Naive thymus-derived CD4-positive, alpha-beta T cell (primary cell): ENCODE data around the gene HSDL1. TPM values are rescaled to one million over a fixed set of nuclear protein-coding genes. Genes with fewer than 3 reads are reported as not detected.

Source experiments
- ATAC-seq: fragments of 150-1000 bp; cut with Tn5 transposase; 2 replicates; pipeline ENCODE4 v1.10.0; 2021; ENCODE audit warnings: mild to moderate bottlenecking, moderate library complexity
- CTCF ChIA-PET: fragments of 350-600 bp; sonication (Branson Sonifier 250); formaldehyde crosslinking; loops from one replicate; lab custom pipeline; 2021; ENCODE audit warnings: antibody characterized with exemption; lab: Charles Lee
- POLR2A ChIA-PET: fragments of 350-600 bp; sonication (Branson Sonifier 250); formaldehyde crosslinking; loops from one replicate; lab custom pipeline; 2021; ENCODE audit warnings: antibody characterized with exemption, inconsistent platforms; lab: Charles Lee
- DNase-seq, 9 donors: peaks; one replicate each; pipeline versions ENCODE4 v3.0.0 to v3.0.0-alpha.2; 2020 to 2022; ENCODE audit warnings: mixed read lengths in 1 of 9
- H3K27ac ChIP-seq: one replicate; pipeline ENCODE4 v1.7.0; 2013; ENCODE audit warnings: mild to moderate bottlenecking, low read depth, low read length, moderate library complexity
- H3K27me3 ChIP-seq, 2 donors: one replicate each; pipeline ENCODE4 v1.7.0; 2013; ENCODE audit warnings: low read length in 2 of 2, mild to moderate bottlenecking in 2 of 2, moderate library complexity in 2 of 2; ENCODE audit not compliant: control insufficient read depth in 2 of 2, insufficient read depth in 2 of 2
- H3K36me3 ChIP-seq, 3 experiments: 1 replicate in 2 of 3; 2 replicates in 1 of 3; pipeline ENCODE4 v1.7.0; 2013; ENCODE audit warnings: low read length in 3 of 3, mild to moderate bottlenecking in 3 of 3, moderate library complexity in 1 of 3; ENCODE audit not compliant: insufficient read depth in 3 of 3, control insufficient read depth in 2 of 3
- H3K4me1 ChIP-seq, 2 donors: one replicate each; pipeline ENCODE4 v1.7.0; 2013; ENCODE audit warnings: low read length in 2 of 2, mild to moderate bottlenecking in 2 of 2, moderate library complexity in 1 of 2; ENCODE audit not compliant: control insufficient read depth in 2 of 2, insufficient read depth in 2 of 2
- H3K4me3 ChIP-seq: 2 replicates; pipeline ENCODE4 v1.7.0; 2013; ENCODE audit warnings: mild to moderate bottlenecking, low read length
- H3K9me3 ChIP-seq, 3 experiments: 1 replicate in 2 of 3; 2 replicates in 1 of 3; pipeline ENCODE4 v1.7.0; 2013; ENCODE audit warnings: low read length in 3 of 3; ENCODE audit not compliant: control insufficient read depth in 2 of 3
- H3K27ac Mint-ChIP-seq, 9 donors: one replicate each; pipeline ENCODE4 v1.8.0; 2020 to 2022; ENCODE audit warnings: mixed read lengths in 9 of 9, mild to moderate bottlenecking in 8 of 9, moderate library complexity in 5 of 9, inconsistent platforms in 2 of 9
- H3K27me3 Mint-ChIP-seq, 5 donors: one replicate each; pipeline ENCODE4 v1.8.0; 2021 to 2022; ENCODE audit warnings: mixed read lengths in 5 of 5, mild to moderate bottlenecking in 1 of 5
- H3K36me3 Mint-ChIP-seq, 5 donors: one replicate each; pipeline ENCODE4 v1.8.0; 2020 to 2022; ENCODE audit warnings: mixed read lengths in 5 of 5, mild to moderate bottlenecking in 3 of 5, inconsistent platforms in 1 of 5
- H3K4me1 Mint-ChIP-seq, 7 donors: one replicate each; pipeline ENCODE4 v1.8.0; 2020 to 2022; ENCODE audit warnings: mixed read lengths in 7 of 7, mild to moderate bottlenecking in 3 of 7, inconsistent platforms in 1 of 7
- H3K4me3 Mint-ChIP-seq, 10 donors: one replicate each; pipeline ENCODE4 v1.8.0; 2020 to 2022; ENCODE audit warnings: mild to moderate bottlenecking in 10 of 10, mixed read lengths in 10 of 10, moderate library complexity in 6 of 10, inconsistent platforms in 2 of 10
- H3K9me3 Mint-ChIP-seq, 11 donors: one replicate each; pipeline ENCODE4 v1.8.0; 2020 to 2022; ENCODE audit warnings: mixed read lengths in 11 of 11, mild to moderate bottlenecking in 4 of 11, inconsistent platforms in 1 of 11, moderate library complexity in 1 of 11
- intact Hi-C, 2 donors: fragments of 100-400 bp; cut with micrococcal nuclease; formaldehyde crosslinking; loops; one replicate each; pipeline ENCODE4 v1.15.1; 2023
- polyA plus RNA-seq, 2 donors: library from polyadenylated mRNA; unstranded; fragments of 300-500 nt; fragmentation: Illumina TruSeq; gene quantifications; one replicate each; pipeline ENCODE4 v1.2.3, GENCODE V29; 2021
- total RNA-seq, 6 experiments: library from RNA in 5 of 6; stranded (reverse) in 5 of 6; gene quantifications; 1 replicate in 5 of 6; 2 replicates in 1 of 6; pipeline ENCODE4 v1.2.3 and lab custom pipeline; 2021 to 2026

The HSDL1 gene
- total and polyA plus RNA-seq, 7 experiments from 2014 or later = 10.1 to 26.6 (median 13.6) TPM

DNA sequence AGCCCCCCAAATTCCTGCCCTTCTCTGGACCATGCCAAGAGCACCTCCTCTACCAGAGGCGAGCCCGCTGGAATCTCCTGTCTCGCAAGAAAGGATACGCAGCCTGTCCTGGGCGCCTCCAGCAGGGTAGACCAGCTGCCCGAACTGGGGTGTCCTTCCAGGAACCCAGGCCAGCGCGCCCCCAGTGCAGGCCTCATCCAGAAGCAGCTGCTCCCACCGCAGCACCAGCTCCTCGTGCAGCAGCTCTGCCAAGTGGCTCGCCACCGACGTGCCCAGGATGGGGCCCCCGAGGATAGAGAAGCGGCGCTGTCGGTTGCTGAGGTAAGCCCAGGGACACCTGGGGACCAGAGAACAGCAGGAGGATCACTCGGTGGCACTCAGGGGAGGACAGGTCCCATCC is 37.1 kb upstream of the HSDL1 start:
- Mint-ChIP-seq H3K27ac (no peak overlapping the region), H3K27me3 (no peaks in the 10 kb centered on the region), H3K4me1 (peaks cover 22 to 28% (median 25%) of the 10 kb centered on the region in 7 donors), H3K36me3 (peaks cover 0 to 23% (median 5%) of the 10 kb centered on the region in 5 donors), H3K9me3 (no peaks in the 10 kb centered on the region), H3K4me3 (peak overlapping the region in 1 of 10 donors; percentile 2)
- Histone ChIP-seq H3K36me3 (peaks cover 0 to 80% (median 9%) of the 10 kb centered on the region in 3 experiments), H3K4me3 (no peak overlapping the region), H3K9me3 (no peaks in the 10 kb centered on the region), H3K27me3 (no peaks in the 10 kb centered on the region), H3K4me1 (peaks cover 0 to 6% of the 10 kb centered on the region in 2 donors), H3K27ac (no peak overlapping the region)
- ChIA-PET POLR2A (no interaction called here), CTCF (interaction anchor here (0.6 to 1.2 kb wide), 2 partner anchors 119 to 253 kb away, joined by 3 read pairs; no protein-coding TSS in a partner anchor)
- intact Hi-C loops = loop anchor here (10.0 kb wide), 1 partner anchor 323 kb away; the partner anchor contains the start of gene MEAK7 (in 2 of the 2)
- DNase-seq (no peak), ATAC-seq (no peak)

DNA sequence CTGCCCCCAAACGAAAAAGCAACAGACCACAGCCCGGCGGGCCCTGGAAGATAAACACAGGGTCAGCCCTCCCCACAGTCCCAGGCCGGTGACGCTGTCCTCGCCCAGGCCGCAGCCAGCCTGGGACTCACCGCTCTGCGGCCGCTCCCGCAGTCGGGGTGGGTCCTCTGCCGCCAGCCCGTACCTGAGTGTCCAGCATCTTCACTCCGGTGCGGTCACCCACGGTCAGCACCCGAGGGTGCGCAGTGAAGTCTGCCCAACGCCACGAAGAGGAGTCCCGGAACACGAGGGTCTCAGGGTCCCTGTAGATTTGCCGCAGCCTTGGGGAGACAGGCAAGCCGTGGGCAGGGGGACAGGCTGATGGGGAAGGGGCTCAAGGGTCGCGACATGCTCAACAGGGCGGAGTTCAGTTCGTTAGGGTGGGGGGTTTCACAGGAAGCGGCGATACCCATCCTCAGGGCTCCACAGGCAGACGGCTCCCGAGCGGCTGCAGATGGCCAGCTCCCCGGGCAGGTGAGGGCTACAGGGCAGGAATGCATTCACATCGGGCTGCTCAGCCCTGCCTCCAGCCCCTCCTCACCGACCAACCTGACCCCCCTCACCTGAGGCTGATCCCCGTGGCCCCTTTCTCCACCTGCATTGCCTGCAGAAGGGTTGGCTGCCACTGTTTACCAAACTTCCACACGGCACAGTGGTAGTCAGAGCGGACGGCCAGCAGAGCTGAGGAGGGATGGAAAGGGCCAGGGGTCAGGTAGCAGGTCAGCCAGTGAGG is 36.4 kb upstream of the HSDL1 start:
- no peak for ATAC-seq

GRCh38 chr16:84180519-84181140 is 35.7 kb upstream of the HSDL1 start:
- intact Hi-C loops = loop anchor here (10.0 kb wide), 1 partner anchor 324 kb away; the partner anchor contains the start of gene MEAK7 (in 2 of the 2)
- DNase-seq = no peak
- CTCF ChIA-PET = no interaction called here
- Histone ChIP-seq H3K27me3 (no peaks in the 10 kb centered on the region), H3K4me3 (no peak overlapping the region), H3K27ac (no peak overlapping the region), H3K36me3 (peaks cover 0 to 75% (median 9%) of the 10 kb centered on the region in 3 experiments), H3K9me3 (no peaks in the 10 kb centered on the region), H3K4me1 (no peaks in the 10 kb centered on the region)
- no peak overlapping the region for H3K4me3 Mint-ChIP-seq
- no peaks in the 10 kb centered on the region for H3K27me3 Mint-ChIP-seq
- H3K36me3 Mint-ChIP-seq = peaks cover 0 to 23% (median 5%) of the 10 kb centered on the region in 5 donors
- no peak for ATAC-seq
- no peak overlapping the region for H3K27ac Mint-ChIP-seq
- no peaks in the 10 kb centered on the region for H3K9me3 Mint-ChIP-seq
- H3K4me1 Mint-ChIP-seq = peaks cover 12 to 18% (median 16%) of the 10 kb centered on the region in 7 donors
- POLR2A ChIA-PET = no interaction called here

More for the DNA sequence above, 36.4 kb upstream of the HSDL1 start:
- ChIA-PET POLR2A (interaction anchor here (0.5 kb wide), 1 partner anchor 74 kb away, joined by 4 read pairs; no protein-coding TSS in a partner anchor), CTCF (interaction anchor here (0.6 to 1.2 kb wide), 2 partner anchors 119 to 252 kb away, joined by 3 read pairs; no protein-coding TSS in a partner anchor)
- peaks cover 0 to 75% (median 9%) of the 10 kb centered on the region in 3 experiments for H3K36me3 ChIP-seq
- H3K4me3 ChIP-seq = no peak overlapping the region
- H3K27me3 Mint-ChIP-seq = no peaks in the 10 kb centered on the region
- H3K27ac Mint-ChIP-seq = no peak overlapping the region
- DNase-seq = no peak
- peaks cover 0 to 6% of the 10 kb centered on the region in 2 donors for H3K4me1 ChIP-seq
- peaks cover 0 to 23% (median 5%) of the 10 kb centered on the region in 5 donors for H3K36me3 Mint-ChIP-seq
- H3K4me1 Mint-ChIP-seq = peaks cover 17 to 25% (median 22%) of the 10 kb centered on the region in 7 donors
- intact Hi-C loops = loop anchor here (10.0 kb wide), 1 partner anchor 323 kb away; the partner anchor contains the start of gene MEAK7 (in 2 of the 2)
- no peaks in the 10 kb centered on the region for H3K27me3 ChIP-seq
- no peak overlapping the region for H3K27ac ChIP-seq
- peak overlapping the region in 1 of 10 donors; percentile 63 for H3K4me3 Mint-ChIP-seq
- no peaks in the 10 kb centered on the region for H3K9me3 ChIP-seq
- H3K9me3 Mint-ChIP-seq = no peaks in the 10 kb centered on the region

DNA sequence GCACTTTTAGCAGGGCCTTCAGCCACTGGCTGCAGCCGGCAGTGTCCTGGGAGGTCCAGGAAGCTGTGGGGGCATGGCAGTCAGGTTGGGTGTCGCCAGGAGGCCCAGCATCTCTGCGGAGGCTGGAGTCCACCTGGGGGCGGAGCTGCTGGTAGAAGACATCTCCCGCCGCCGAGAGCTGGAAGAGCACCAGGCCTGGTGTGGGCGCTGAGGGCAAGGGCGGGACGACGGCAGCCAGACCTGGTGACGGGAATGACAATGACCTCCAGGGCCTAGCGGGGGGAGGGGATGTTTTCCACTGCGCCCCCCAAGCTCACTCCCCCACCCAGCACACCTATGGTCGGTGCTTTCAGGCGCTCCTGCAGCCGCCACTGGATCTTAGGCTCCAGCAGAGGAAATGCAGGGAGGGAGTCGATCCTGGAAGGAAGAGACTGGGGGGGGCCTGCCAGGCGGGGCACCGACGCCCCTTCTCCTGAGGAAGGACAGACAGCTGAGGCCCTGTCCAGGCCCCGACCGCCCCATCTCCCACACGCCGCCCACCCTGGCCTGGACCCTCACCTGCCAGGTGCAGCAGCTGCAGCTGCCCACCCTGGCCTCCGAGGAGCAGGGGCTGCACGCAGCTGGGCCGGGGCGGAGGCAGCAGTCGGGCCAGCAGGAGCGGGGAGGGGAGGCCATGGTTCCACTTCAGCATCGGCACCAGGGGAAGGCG is 34.8 kb upstream of the HSDL1 start:
- peaks cover 0 to 72% (median 9%) of the 10 kb centered on the region in 3 experiments for H3K36me3 ChIP-seq
- no peaks in the 10 kb centered on the region for H3K9me3 ChIP-seq
- H3K27ac Mint-ChIP-seq = no peak overlapping the region
- DNase-seq (no peak), ATAC-seq (no peak)
- H3K9me3 Mint-ChIP-seq = no peaks in the 10 kb centered on the region
- H3K4me3 ChIP-seq = no peak overlapping the region
- H3K27ac ChIP-seq = no peak overlapping the region
- H3K36me3 Mint-ChIP-seq = peaks cover 0 to 18% (median 5%) of the 10 kb centered on the region in 5 donors
- POLR2A ChIA-PET = no interaction called here
- H3K4me3 Mint-ChIP-seq = no peak overlapping the region
- CTCF ChIA-PET = interaction anchor here (0.5 to 0.6 kb wide), 2 partner anchors 92 to 103 kb away, joined by 3 to 4 read pairs; no protein-coding TSS in a partner anchor
- no peaks in the 10 kb centered on the region for H3K4me1 ChIP-seq
- peaks cover 10 to 16% (median 15%) of the 10 kb centered on the region in 7 donors for H3K4me1 Mint-ChIP-seq
- intact Hi-C loops = loop anchor here (10.0 kb wide), 1 partner anchor 325 kb away; the partner anchor contains the start of gene MEAK7 (in 2 of the 2)
- no peaks in the 10 kb centered on the region for H3K27me3 ChIP-seq
- no peaks in the 10 kb centered on the region for H3K27me3 Mint-ChIP-seq

GRCh38 chr16:84178892-84179611 is 34.1 kb upstream of the HSDL1 start:
- Histone ChIP-seq H3K4me1 (no peaks in the 10 kb centered on the region), H3K9me3 (no peaks in the 10 kb centered on the region), H3K27me3 (no peaks in the 10 kb centered on the region), H3K4me3 (no peak overlapping the region), H3K36me3 (peaks cover 0 to 65% (median 9%) of the 10 kb centered on the region in 3 experiments), H3K27ac (no peak overlapping the region)
- Mint-ChIP-seq H3K27ac (peak overlapping the region in 1 of 9 donors; percentile 59), H3K36me3 (peaks cover 0 to 15% (median 5%) of the 10 kb centered on the region in 5 donors), H3K9me3 (no peaks in the 10 kb centered on the region), H3K4me3 (no peak overlapping the region), H3K4me1 (peaks cover 4 to 9% (median 8%) of the 10 kb centered on the region in 7 donors), H3K27me3 (peaks cover 0 to 2% (median 0%) of the 10 kb centered on the region in 5 donors)
- ATAC-seq (no peak), DNase-seq (no peak)
- intact Hi-C loops = no loop called here
- POLR2A ChIA-PET = no interaction called here
- CTCF ChIA-PET = interaction anchor here (0.6 kb wide), 1 partner anchor 92 kb away, joined by 4 read pairs; no protein-coding TSS in a partner anchor
